CD4-positive, alpha-beta T cell (primary cell): ENCODE results near the gene GALNT11. TPM values are rescaled to one million over a fixed set of nuclear protein-coding genes. Genes with fewer than 3 reads are reported as not detected.

ENCODE experiments used
- ATAC-seq: fragments of 200-7000 bp; cut with Tn5 transposase; one replicate; pipeline ENCODE4 v1.10.0; 2022; ENCODE audit warnings: mild to moderate bottlenecking; ENCODE audit not compliant: poor library complexity
- CTCF ChIA-PET: fragments of 350-600 bp; sonication (Branson Sonifier 250); formaldehyde crosslinking; loops from one replicate; lab custom pipeline; 2021; ENCODE audit warnings: antibody characterized with exemption, inconsistent platforms; lab: Charles Lee
- POLR2A ChIA-PET: fragments of 350-600 bp; sonication (Branson Sonifier 250); formaldehyde crosslinking; loops from one replicate; lab custom pipeline; 2021; ENCODE audit warnings: antibody characterized with exemption, inconsistent platforms; lab: Charles Lee
- DNase-seq, 14 experiments: peaks; one replicate each; pipeline ENCODE4 v3.0.0-alpha.2; 2013 to 2020; ENCODE audit warnings: mixed read lengths in 2 of 14
- H3K27ac ChIP-seq, 2 donors: one replicate each; pipeline versions ENCODE4 v1.5.1 to v1.7.0; 2013; ENCODE audit warnings: low read length in 2 of 2, low read depth in 1 of 2, mild to moderate bottlenecking in 1 of 2
- H3K27me3 ChIP-seq, 2 experiments: 1 replicate in 1 of 2; 2 replicates in 1 of 2; pipeline versions ENCODE4 v1.6.1 to v1.7.0; 2013; ENCODE audit warnings: low read length in 2 of 2, control low read depth in 1 of 2, mild to moderate bottlenecking in 1 of 2, moderate library complexity in 1 of 2; ENCODE audit not compliant: insufficient read depth in 2 of 2, control insufficient read depth in 1 of 2
- H3K36me3 ChIP-seq: one replicate; pipeline ENCODE4 v1.6.1; 2013; ENCODE audit warnings: low read length, control low read depth; ENCODE audit not compliant: insufficient read depth
- H3K4me1 ChIP-seq: one replicate; pipeline ENCODE4 v1.6.1; 2013; ENCODE audit warnings: low read length, control low read depth; ENCODE audit not compliant: insufficient read depth
- H3K4me3 ChIP-seq: one replicate; pipeline ENCODE4 v1.5.1; 2013; ENCODE audit warnings: mild to moderate bottlenecking, low read length, moderate library complexity
- H3K9me3 ChIP-seq, 2 experiments: 1 replicate in 1 of 2; 2 replicates in 1 of 2; pipeline versions ENCODE4 v1.6.1 to v1.7.0; 2013; ENCODE audit warnings: low read length in 2 of 2, mild to moderate bottlenecking in 2 of 2, control low read depth in 1 of 2, moderate library complexity in 1 of 2; ENCODE audit not compliant: control insufficient read depth in 1 of 2, insufficient read depth in 1 of 2
- H3K27ac Mint-ChIP-seq: one replicate; pipeline ENCODE4 v1.8.0; 2020; ENCODE audit warnings: mixed read lengths
- H3K27me3 Mint-ChIP-seq: one replicate; pipeline ENCODE4 v1.8.0; 2021; ENCODE audit warnings: mixed read lengths
- H3K36me3 Mint-ChIP-seq: one replicate; pipeline ENCODE4 v1.8.0; 2021; ENCODE audit warnings: low read depth, mixed read lengths
- H3K4me1 Mint-ChIP-seq: one replicate; pipeline ENCODE4 v1.8.0; 2021; ENCODE audit warnings: low read depth, mixed read lengths
- H3K4me3 Mint-ChIP-seq: one replicate; pipeline ENCODE4 v1.8.0; 2020; ENCODE audit warnings: mild to moderate bottlenecking, mixed read lengths
- H3K9me3 Mint-ChIP-seq: one replicate; pipeline ENCODE4 v1.8.0; 2020; ENCODE audit warnings: mixed read lengths
- intact Hi-C, 2 experiments: fragments of 100-400 bp; cut with DNase I in 1 of 2; cut with micrococcal nuclease in 1 of 2; formaldehyde crosslinking; loops; one replicate each; pipeline versions ENCODE4 v1.15.1 to v1.9.0; 2023 to 2025; cut with DNase I, micrococcal nuclease
- total RNA-seq, 174 experiments: library from RNA in 2 of 174; stranded (reverse) in 2 of 174; gene quantifications; one replicate each; pipeline ENCODE4 v1.2.3 and lab custom pipeline; 2021 to 2026
- TF ChIP-seq, protein P1 (sequence below): fragments of 200-600 bp; IDR thresholded peaks from one replicate; pipeline ENCODE4 v1.8.0; 2022; ENCODE audit warnings: antibody characterized with exemption, mild to moderate bottlenecking

The GALNT11 gene
- total RNA-seq, 2 experiments from 2014 or later = 20.7 to 22.2 TPM

DNA sequence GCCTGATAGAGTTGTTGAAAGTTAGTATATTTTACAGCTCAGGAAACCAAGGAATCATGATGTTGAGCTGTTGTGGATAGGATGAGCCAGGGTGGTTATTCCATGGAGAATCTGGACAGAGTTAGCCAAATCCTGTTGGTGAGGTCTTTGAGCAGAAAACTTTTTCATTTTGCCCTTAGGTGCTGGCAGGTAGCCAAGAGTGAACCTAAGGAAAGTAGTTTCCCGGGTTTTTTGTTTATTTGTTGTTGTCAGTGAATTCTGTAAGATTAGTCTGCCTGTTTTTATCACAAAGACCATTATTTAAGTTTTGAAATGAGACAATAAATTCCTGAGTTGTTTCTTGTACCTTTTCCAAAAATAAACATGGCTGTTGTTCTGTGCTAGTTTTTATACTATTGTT lies 61.0 kb downstream of the GALNT11 start:
- no peaks in the 10 kb centered on the region for H3K4me1 ChIP-seq
- ChIA-PET CTCF (no interaction called here), POLR2A (no interaction called here)
- no peak overlapping the region for H3K27ac ChIP-seq
- ATAC-seq (no peak), DNase-seq (no peak)
- H3K4me3 ChIP-seq = no peak overlapping the region
- no peaks in the 10 kb centered on the region for H3K36me3 ChIP-seq
- Mint-ChIP-seq H3K4me3 (no peak overlapping the region), H3K27ac (no peak overlapping the region), H3K4me1 (peaks cover 13% of the 10 kb centered on the region), H3K36me3 (peaks cover 83% of the 10 kb centered on the region), H3K9me3 (peaks cover 9% of the 10 kb centered on the region), H3K27me3 (no peaks in the 10 kb centered on the region)
- no peaks in the 10 kb centered on the region for H3K27me3 ChIP-seq
- intact Hi-C loops = no loop called here
- TF ChIP-seq, protein P1, sequence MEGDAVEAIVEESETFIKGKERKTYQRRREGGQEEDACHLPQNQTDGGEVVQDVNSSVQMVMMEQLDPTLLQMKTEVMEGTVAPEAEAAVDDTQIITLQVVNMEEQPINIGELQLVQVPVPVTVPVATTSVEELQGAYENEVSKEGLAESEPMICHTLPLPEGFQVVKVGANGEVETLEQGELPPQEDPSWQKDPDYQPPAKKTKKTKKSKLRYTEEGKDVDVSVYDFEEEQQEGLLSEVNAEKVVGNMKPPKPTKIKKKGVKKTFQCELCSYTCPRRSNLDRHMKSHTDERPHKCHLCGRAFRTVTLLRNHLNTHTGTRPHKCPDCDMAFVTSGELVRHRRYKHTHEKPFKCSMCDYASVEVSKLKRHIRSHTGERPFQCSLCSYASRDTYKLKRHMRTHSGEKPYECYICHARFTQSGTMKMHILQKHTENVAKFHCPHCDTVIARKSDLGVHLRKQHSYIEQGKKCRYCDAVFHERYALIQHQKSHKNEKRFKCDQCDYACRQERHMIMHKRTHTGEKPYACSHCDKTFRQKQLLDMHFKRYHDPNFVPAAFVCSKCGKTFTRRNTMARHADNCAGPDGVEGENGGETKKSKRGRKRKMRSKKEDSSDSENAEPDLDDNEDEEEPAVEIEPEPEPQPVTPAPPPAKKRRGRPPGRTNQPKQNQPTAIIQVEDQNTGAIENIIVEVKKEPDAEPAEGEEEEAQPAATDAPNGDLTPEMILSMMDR = no peak
- H3K9me3 ChIP-seq = peaks cover 0 to 13% of the 10 kb centered on the region in 2 experiments

GRCh38 chr7:152089183-152089582 lies 63.7 kb downstream of the GALNT11 start:
- intact Hi-C loops = no loop called here
- Mint-ChIP-seq H3K27ac (no peak overlapping the region), H3K4me1 (peaks cover 6% of the 10 kb centered on the region), H3K9me3 (peaks cover 9% of the 10 kb centered on the region), H3K4me3 (no peak overlapping the region), H3K36me3 (peaks cover 71% of the 10 kb centered on the region), H3K27me3 (no peaks in the 10 kb centered on the region)
- ATAC-seq (no peak), DNase-seq (no peak)
- TF ChIP-seq, protein P1 = no peak
- no peak overlapping the region for H3K4me3 ChIP-seq
- H3K4me1 ChIP-seq = no peaks in the 10 kb centered on the region
- ChIA-PET POLR2A (no interaction called here), CTCF (no interaction called here)
- H3K9me3 ChIP-seq = peaks cover 0 to 13% of the 10 kb centered on the region in 2 experiments
- no peaks in the 10 kb centered on the region for H3K36me3 ChIP-seq
- H3K27me3 ChIP-seq = no peaks in the 10 kb centered on the region
- no peak overlapping the region for H3K27ac ChIP-seq

- Histone ChIP-seq H3K4me1 (no peaks in the 10 kb centered on the region), H3K27me3 (no peaks in the 10 kb centered on the region), H3K9me3 (peaks cover 0 to 13% of the 10 kb centered on the region in 2 experiments), H3K36me3 (no peaks in the 10 kb centered on the region), H3K4me3 (no peak overlapping the region), H3K27ac (no peak overlapping the region)
- intact Hi-C loops = no loop called here
- no peak overlapping the region for H3K4me3 Mint-ChIP-seq
- H3K4me1 Mint-ChIP-seq = peaks cover 6% of the 10 kb centered on the region
- H3K27ac Mint-ChIP-seq = no peak overlapping the region
- DNase-seq (no peak), ATAC-seq (no peak)
- peaks cover 64% of the 10 kb centered on the region for H3K36me3 Mint-ChIP-seq
- ChIA-PET POLR2A (no interaction called here), CTCF (no interaction called here)
- no peaks in the 10 kb centered on the region for H3K27me3 Mint-ChIP-seq
- peaks cover 9% of the 10 kb centered on the region for H3K9me3 Mint-ChIP-seq
- TF ChIP-seq, protein P1 = no peak
Observed at GRCh38 chr7:152090747-152091146, 65.3 kb downstream of the GALNT11 start.
